Measurements from ENCODE around the gene KCND1. TPM values are rescaled to one million over a fixed set of nuclear protein-coding genes. Genes with fewer than 3 reads are reported as not detected.

The KCND1 gene
- total RNA-seq, 2 donors from 2014 or later, result 0.61 to 0.76 TPM

DNA sequence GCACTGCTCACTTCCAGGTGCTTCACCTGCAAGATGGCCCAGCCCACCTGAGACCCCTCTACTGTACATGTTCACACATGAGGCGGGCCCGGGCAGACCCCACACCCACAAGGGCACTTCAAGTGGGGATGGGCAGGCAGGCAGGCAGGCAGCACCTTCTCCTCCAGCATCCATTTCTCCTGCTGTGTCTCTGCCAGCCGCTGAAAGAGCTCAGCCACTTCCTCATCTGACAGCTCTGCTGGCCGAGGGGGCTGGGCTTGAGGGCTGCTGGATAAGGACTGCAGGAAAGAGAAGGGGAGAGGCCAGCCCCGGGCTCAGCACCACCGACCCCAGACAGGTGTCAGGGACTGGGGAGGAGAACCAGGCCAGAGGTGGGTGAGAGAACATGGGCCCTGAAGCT lies 4.4 kb upstream of the KCND1 start:
- intact Hi-C loops (cut with DNase I, micrococcal nuclease), result no loop called here
- no peak for DNase-seq

DNA sequence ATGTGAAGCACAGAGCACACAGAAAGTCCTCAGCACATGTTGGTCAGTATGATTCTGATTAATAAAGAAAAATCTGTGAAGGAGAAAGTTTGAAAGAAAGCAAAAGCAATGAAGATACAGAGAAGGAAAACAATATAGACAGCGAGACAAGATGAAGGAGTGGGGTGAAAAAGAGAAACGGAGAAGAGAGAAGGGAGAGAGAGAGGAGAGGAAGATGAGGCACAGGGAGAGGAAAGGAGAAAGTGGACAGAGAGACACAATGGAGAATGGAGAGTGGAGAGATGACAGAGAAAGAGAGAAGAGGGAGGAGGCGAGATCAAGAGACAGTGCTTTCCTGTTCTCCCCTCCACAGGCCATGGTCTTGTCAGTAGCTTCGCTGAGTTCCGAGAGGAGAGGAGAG lies 3.9 kb upstream of the KCND1 start:
- DNase-seq, result no peak
- intact Hi-C loops (cut with DNase I, micrococcal nuclease), result no loop called here
- no peak for ATAC-seq

More for the DNA sequence above, 4.4 kb upstream of the KCND1 start:
- no peak for ATAC-seq

DNA sequence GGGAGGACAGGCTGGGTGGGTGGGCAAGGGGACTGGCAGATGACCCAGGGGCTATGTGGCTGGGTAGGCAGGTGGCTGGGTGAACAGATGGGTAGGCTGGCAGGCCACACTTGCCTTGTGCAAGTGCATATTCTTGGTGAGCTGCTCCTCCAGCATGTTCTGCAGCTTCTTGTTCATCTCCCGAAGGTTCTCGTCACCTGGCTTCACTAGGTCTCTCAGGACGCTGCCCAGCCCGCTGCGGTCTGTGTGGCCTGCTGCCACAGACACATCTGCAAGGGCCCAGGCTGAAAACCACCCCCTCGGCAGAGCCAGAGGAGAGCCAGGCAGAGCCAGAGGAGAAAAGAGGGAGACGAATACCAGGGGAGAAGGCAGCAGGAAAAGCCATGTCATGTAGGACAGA lies 3.4 kb upstream of the KCND1 start:
- intact Hi-C loops (cut with DNase I, micrococcal nuclease), result no loop called here
- ATAC-seq (no peak), DNase-seq (no peak)

DNA sequence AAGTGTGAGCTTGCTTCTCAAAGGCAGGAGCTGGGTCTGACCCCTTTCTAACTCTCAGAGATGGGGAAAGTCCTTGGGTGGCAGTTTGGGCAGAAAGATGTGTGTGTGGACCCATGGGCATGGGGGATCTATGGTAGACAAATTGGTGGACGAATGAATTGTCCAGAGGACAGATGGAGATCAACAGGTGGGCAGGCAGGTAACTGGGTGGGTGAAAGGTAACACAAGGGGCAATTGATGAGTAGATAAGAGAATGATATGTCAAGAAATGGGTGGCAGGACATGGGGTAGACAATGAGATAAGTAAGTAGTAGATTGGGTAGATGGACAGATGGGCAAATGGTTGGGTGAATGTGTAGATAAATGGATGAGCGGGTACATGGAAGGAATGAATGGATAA lies 2.9 kb upstream of the KCND1 start:
- intact Hi-C loops (cut with DNase I, micrococcal nuclease), result no loop called here
- no peak for DNase-seq
- ATAC-seq, result no peak

DNA sequence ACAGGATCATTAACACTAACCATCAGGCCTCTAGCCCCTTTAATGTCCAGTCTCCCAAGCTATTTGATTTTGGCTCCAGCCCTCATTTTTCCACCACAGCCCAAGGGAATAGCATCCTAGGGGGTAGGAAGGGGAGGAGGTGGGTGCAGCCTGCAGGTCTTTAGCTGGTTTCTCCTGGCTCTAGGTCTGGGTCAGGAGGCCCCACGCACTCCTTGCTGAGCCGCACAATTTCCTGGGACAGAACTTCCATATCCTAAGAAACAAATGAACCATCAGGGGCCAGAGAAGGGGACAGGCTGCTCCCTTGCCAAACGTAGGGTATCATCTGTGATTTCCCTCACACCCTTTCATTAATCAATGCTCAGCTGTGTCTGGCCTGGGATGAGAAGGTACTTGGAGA lies 2.4 kb upstream of the KCND1 start:
- DNase-seq (no peak), ATAC-seq (no peak)
- intact Hi-C loops (cut with DNase I, micrococcal nuclease), result no loop called here

DNA sequence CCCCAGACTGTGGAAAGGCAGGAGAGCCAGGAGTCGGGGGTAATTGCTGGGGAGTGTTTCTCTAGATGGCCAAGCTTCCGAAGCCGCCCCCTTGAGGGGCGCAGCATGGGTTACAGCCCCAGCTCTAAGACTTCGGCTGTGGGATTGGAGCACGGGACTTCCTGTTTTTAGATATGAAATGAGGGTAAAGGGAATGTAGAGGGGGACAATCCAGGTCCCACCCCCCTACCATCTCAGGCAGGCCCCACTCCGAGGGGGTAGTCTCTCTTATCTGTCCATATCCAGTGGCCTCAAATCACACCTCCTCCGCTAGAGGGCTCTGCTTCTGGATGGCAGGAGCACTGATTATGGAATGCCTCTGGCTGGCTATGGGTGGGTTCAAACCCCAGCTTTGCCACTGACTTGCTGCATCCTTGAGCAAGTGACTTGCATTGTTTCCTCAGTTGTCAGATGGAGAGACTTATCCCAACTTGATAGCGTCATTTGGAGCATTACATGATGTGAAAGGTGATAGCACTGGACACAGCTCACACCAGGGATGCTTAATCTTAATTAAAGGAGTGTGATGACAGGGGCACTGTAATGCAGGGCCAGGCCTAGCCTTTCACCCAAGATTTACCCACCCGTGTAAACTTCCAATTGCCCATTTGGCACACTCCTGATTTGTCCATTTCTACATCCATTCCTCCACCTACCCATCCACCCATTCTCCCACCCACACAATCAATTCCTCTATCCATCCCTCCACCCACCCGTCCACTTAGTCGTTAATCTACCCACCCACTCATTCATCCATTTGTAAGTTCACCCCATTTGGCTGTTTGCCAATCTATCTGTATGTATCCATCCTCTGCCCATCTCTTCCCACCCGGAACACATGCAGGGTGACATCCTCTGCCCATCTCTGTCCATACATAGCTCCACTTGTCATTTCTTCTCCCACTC lies 848 bp upstream of the KCND1 start:
- ATAC-seq (peak; percentile 67), DNase-seq (peak; percentile 38 to 45)
- intact Hi-C loops (cut with DNase I, micrococcal nuclease), result no loop called here

DNA sequence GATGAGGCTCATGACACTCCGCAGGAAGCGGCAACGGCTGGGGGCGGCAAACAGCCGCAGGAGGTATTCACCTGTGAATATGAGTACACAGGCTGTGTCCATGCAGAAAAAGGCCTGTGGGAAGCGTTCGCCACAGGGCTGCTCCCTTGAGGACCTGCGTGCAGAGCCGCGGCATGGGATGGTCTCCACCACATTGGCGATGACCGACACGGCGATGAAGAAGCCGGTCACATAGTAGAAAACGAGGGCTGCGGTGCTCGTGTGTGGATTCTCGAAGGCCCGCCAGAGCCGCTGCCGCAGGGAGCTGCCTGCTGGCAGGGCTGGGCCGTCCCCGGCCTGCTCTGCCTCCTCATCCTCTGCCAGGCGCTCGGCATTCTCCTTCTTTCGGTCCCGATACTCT lies 2.2 kb downstream of the KCND1 start:
- intact Hi-C loops (cut with DNase I, micrococcal nuclease), result no loop called here
- no peak for DNase-seq
- ATAC-seq, result no peak

DNA sequence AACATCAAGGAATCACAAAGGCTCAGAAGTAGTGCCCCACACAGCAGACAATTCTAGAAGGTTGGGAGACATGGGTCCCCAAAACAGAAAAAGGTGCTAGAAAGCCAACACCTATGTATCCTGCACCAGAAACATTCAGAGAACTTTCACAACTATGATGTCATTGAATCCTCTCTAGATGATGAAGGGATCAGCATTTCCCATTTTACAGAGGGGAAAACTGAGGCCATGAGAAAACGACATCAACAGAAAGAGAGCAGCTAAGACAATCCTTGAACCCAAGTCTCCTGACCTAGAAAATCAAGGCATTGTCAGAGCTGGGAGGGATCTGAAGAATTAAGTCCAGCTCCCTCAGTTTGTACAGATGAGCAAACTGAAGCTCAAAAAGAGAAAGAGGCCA lies 3.3 kb downstream of the KCND1 start:
- no peak for ATAC-seq
- DNase-seq, result no peak
- intact Hi-C loops (cut with DNase I, micrococcal nuclease), result no loop called here

DNA sequence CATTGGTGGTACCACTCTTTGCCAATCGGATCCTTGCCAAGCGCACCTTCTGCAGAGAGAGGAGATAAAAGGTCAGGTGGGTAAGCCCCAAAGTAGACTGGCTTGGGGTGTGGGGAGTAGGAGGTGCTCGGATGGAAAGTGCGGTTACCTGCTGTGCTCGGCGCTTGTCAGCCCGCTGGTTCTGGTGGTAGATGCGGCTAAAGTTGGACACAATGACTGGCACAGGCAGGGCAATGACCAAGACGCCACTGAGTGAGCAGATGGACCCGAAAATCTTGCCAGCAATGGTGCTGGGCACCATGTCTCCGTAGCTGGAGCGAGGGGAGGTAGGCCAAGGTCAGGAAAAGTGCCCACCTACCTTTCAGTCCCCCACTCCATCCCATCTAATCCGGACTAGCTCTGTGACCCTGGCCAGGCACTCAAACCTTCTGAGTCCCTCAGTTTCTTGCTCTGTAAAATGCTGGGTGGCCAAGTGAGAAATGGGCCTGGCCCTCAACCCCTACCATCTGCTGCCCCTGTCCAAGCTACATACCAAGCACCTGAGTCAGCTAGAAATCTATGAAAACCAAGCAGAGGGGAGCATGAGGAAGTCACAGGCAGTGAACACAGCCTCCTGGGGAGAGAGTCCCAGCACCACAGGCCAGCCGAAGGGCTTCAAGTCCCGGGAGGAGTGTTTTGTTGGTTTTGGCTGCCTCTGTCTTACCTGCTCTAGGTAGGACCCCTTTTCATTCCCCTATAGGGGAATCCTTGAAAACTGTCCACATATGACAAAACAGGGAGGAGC lies 4.7 kb downstream of the KCND1 start:
- ATAC-seq (no peak), DNase-seq (no peak)
- intact Hi-C loops (cut with DNase I, micrococcal nuclease), result no loop called here

DNA sequence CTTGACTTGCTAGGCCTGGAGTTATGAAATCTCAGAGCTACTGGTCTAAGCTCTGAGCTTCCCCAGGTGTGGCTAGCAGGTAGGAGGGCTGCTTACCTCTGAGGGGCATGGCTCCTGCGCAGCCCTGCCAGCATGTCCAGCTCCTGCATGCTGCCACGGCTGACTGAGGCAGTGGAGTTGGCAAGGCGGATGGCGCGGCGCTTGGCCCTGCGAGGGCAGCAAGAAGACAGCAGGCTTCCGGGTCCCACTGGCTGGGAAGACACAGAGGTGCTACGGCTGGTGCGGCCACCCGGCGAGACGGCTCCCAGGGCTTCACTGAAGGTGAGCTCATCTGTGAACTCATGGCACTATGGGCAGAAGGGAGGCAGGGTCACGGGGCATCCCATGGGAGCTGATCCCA lies 5.7 kb downstream of the KCND1 start:
- no peak for DNase-seq
- intact Hi-C loops (cut with DNase I, micrococcal nuclease), result no loop called here
- ATAC-seq, result no peak

DNA sequence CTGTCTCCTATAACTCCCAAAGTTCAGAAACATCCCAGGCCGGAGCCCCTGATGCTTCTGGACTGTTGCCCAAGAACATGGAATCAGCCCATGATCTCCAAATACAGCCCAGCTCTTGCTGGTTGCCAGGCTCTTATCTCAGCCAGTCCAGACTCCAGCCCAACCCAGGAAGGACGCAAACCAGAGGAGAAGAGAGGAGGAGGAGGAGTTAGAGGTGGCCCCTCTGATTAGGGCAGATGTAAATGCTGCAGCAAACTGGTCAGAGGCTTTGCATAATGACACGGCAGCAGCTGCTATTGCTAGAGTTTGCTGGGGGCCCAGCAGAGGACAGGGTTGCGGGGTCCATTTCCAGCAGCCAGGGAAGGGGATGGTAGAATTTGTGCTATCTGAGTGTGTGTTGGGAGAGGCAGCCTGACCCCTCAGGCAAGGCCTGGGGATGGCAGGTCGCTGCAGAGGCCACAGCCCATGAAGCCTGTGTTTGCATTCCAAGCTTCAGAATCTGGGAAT lies 10.0 kb downstream of the KCND1 start:
- DNase-seq, result no peak
- intact Hi-C loops (cut with DNase I, micrococcal nuclease), result no loop called here
- ATAC-seq, result no peak

DNA sequence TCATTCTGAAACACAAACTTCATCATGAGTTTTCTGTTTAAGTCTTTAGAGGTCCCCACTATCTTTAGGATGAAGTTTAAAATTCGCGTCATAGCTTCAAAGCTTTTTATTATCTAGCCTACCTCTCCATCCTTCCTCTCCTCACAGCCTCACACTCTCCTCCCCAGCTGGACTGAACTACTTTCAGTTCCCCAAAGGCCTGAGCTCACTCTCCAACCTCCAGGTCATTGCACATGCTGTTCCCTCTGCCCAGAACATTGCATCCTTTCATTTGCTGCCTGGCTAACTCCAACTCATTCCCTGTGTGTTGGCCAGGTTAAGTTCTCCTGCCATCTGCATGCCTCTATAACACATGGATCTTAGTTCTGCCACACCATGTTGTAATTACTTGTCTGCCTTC lies 11.4 kb downstream of the KCND1 start:
- ATAC-seq, result no peak
- DNase-seq, result no peak

DNA sequence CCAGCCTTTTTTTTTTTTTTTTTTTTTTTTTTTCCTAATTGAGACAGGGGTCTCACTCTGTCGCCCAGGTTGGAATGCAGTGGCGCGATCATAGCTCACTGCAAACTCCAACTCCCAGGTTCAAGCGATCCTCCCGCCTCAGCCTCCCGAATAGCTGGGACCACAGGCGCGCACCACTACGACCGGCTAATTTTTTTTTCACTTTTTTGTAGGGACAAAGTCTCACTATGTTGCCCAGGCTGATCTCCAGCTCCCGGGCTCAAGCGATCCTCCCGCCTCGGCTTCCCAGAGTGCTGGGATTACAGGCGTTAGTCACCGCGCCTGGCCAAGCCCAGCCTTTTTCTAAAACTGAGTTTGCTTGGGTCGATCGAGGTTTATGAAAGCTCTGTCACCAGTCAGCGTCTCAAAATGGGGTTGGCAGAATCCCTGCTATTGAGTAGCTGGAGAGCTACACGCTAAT lies 13.0 kb downstream of the KCND1 start:
- DNase-seq (peak; percentile 40 to 48), ATAC-seq (peak; percentile 23)
- intact Hi-C loops (cut with DNase I, micrococcal nuclease), result no loop called here

More for the DNA sequence above, 11.4 kb downstream of the KCND1 start:
- intact Hi-C loops (cut with DNase I, micrococcal nuclease), result no loop called here

DNA sequence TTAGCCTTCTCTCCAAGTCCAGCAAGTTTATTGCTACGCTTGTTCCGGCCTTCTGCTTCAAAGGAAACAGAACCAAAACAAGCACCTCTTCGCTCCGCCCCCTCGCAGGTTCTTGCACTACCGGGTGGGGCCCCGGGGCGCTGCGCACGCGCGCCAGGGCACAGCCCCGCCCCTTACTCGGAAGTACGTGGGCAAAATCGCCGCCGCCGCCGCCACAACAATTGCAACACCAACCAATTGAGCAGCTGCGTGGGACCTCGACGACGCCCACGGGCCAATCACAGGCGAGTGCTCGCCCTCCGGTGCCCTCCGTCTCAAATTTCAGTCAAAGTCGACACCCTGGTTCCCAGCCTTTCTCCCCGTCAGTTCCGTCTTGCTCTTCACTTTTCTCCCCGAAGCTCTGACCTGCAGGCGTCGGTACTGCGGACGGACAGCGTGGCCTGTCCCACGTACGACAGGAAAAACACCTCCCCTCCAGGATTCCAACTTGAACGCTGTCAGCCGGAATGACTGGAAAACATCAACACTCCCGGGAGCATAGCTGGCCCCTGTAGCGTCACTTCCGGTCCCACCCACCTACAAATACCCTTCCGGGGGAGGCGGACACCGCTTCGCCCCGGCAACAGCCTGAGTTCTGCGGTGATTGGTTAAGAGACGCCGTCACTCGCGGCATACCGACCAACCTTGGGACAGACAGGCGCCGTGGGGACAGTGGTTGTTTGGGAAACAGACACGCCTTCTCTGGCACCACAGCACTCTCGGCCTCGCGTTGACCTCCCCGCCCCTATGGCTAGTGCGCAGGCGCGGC lies 13.6 kb downstream of the KCND1 start:
- intact Hi-C loops (cut with DNase I, micrococcal nuclease), result no loop called here
- ATAC-seq, result peak; percentile 84
- DNase-seq, result peak; percentile 93 to 98

DNA sequence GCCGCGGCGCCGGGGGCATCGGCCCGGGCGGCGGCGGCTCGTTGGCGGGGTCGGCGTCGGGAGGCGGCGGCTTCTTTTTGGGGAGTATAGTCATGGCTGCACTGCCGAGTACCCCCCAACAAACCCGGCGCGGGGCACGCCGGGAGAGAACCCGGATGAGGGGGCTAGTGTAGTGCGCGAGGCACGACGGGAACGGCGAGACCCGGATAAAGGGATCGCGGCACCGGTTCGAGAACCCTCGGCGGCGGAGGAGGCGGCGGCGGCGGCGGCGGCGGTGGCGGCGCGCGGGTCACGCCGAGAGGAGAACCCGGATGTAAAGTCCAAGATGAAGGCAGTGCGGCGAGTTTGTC lies 14.2 kb downstream of the KCND1 start, which contains the start of gene OTUD5:
Gene OTUD5 (minus strand): TSS at position 131 of the 350 bp plus-strand sequence. CDS start 37 bp downstream, at position 94.
- no peak for ATAC-seq
- no peak for DNase-seq
- intact Hi-C loops (cut with DNase I, micrococcal nuclease), result no loop called here

DNA sequence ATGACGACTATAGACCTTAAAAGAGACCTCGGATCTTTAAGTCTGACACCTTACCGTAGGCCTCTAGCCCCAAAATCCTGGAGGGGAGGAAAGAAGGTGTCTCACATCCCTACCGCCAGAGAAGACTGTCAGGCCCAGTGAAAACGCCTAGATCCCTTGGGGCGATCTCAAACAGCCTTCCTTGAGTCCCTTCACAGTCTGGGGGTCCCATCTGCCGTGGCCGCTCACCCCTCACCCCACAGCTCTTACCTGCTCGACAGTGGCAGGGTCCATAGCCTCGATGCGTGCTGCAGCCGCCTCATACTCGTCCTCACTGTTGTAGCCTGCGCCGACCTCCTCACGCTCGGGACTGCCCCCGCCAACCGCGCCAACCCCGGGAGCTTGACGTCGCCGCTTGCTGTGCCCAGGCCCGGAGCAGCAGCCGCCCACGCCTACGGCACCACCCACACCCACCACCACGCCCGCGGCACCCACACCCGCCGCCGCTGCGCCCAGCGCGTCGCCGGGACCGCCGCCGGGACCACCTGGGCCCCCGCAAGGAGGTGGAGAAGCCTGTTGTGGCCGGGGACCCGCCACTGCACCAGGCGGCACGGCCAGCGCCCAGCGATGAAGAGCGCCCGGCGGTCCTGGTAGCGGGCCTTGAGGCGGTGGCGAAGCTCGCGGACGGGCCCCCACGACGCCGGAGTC lies 14.8 kb downstream of the KCND1 start:
- intact Hi-C loops (cut with DNase I, micrococcal nuclease), result no loop called here
- ATAC-seq (peak; percentile 16), DNase-seq (peak in 1 of 2 donors; percentile 42)

DNA sequence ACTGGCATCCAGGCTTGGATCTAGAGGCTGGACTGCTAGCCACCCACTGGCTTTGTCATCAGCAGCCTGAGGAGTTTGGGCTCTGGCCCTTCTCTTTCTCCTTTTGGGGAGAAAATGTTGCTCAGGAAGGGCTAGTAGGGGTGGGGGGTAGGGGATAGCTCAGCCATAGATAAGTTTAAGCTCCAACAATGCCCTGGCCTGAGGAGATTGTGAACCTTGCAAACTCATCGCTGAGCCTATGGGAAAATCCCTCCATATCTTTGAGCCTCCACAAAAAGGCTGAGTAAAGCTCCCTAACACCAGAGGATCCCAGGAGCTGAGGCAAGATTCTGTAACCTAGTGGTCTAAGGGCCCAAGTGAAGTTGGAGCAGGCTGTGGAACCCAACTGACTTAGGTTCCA lies 23.1 kb downstream of the KCND1 start:
- no peak for ATAC-seq
- DNase-seq, result no peak
- intact Hi-C loops (cut with DNase I, micrococcal nuclease), result no loop called here

Data from left colon (tissue), 2 donors.